Astrocyte (in vitro differentiated cells and primary cell): Measurements from ENCODE around the gene ERRFI1.

Experiments
- CTCF ChIP-seq: IDR thresholded peaks from 2 replicates; pipeline ENCODE4 v1.5.1; 2011; ENCODE audit warnings: low read depth, mild to moderate bottlenecking, inconsistent platforms, low read length, moderate library complexity; ENCODE audit not compliant: insufficient read depth
- EZH2 ChIP-seq: IDR thresholded peaks from 2 replicates; pipeline ENCODE4 v1.6.1; 2012; ENCODE audit warnings: mild to moderate bottlenecking, low read length, inconsistent platforms; ENCODE audit not compliant: insufficient read depth

- TF ChIP-seq CTCF: peak; percentile 93
- no peak for TF ChIP-seq EZH2
Observed at GRCh38 chr1:7975212-7975865, 50.8 kb downstream of the ERRFI1 start.
